HepG2 (cell line): ENCODE measurements around the gene THOP1. TPM values are rescaled to one million over a fixed set of nuclear protein-coding genes. Genes with fewer than 3 reads are reported as not detected.

Experiments used
- ATF7-NPFF ChIP-seq: sonication (generic); formaldehyde crosslinking; IDR thresholded peaks from 2 replicates; pipeline ENCODE4 v1.8.1; 2023; ENCODE audit warnings: mild to moderate bottlenecking, low read depth, missing genetic modification reagents, moderate library complexity
- FLYWCH1 ChIP-seq: sonication (generic); formaldehyde crosslinking; IDR thresholded peaks from 2 replicates; pipeline ENCODE4 v1.8.1; 2023; ENCODE audit warnings: mild to moderate bottlenecking, missing genetic modification reagents
- MAFK ChIP-seq, 2 experiments: IDR thresholded peaks in 1 of 2; conservative IDR thresholded peaks in 1 of 2; 2 replicates each; pipeline ENCODE4 v1.6.1; 2011; ENCODE audit warnings: improper control_type of control experiment in 2 of 2, low read length in 2 of 2
- MXD4 ChIP-seq: IDR thresholded peaks from 2 replicates; pipeline ENCODE4 v1.6.1; 2016; ENCODE audit warnings: mild to moderate bottlenecking, missing biosample characterization, missing genetic modification reagents
- PRPF4 ChIP-seq: fragments of 200-400 bp; formaldehyde crosslinking; IDR thresholded peaks from 2 replicates; pipeline ENCODE4 v1.6.1; 2016; ENCODE audit warnings: low read length, low read depth; ENCODE audit not compliant: poor library complexity, severe bottlenecking
- REXO4 ChIP-seq: sonication (generic); formaldehyde crosslinking; IDR thresholded peaks from 2 replicates; pipeline ENCODE4 v1.8.0; 2022; ENCODE audit warnings: missing genetic modification reagents, mild to moderate bottlenecking, borderline replicate concordance
- SNAPC2 ChIP-seq: sonication (generic); formaldehyde crosslinking; IDR thresholded peaks from 2 replicates; pipeline ENCODE4 v1.8.1; 2022; ENCODE audit warnings: mild to moderate bottlenecking, missing genetic modification reagents
- SP4 ChIP-seq: sonication (generic); formaldehyde crosslinking; IDR thresholded peaks from 2 replicates; pipeline ENCODE4 v1.8.1; 2023; ENCODE audit warnings: mild to moderate bottlenecking, missing genetic modification reagents
- TCF12 ChIP-seq, 2 experiments: fragments of 450-650 bp in 1 of 2; sonication (generic) in 1 of 2; formaldehyde crosslinking in 1 of 2; IDR thresholded peaks; 2 replicates each; pipeline versions ENCODE4 v1.6.1 to v1.8.0; 2017 to 2022; ENCODE audit warnings: antibody characterized with exemption in 1 of 2, mild to moderate bottlenecking in 1 of 2, missing genetic modification reagents in 1 of 2, moderate library complexity in 1 of 2
- ZFP1 ChIP-seq: IDR thresholded peaks from 2 replicates; pipeline ENCODE4 v1.6.1; 2016
- ZFP36L2 ChIP-seq: sonication (generic); formaldehyde crosslinking; IDR thresholded peaks from 2 replicates; pipeline ENCODE4 v1.4.0; 2020; ENCODE audit warnings: missing genetic modification reagents
- ZMYM4 ChIP-seq: sonication (generic); formaldehyde crosslinking; IDR thresholded peaks from 2 replicates; pipeline ENCODE4 v1.8.1; 2023; ENCODE audit warnings: mild to moderate bottlenecking, missing genetic modification reagents
- ZNF350 ChIP-seq: sonication (generic); formaldehyde crosslinking; IDR thresholded peaks from 2 replicates; pipeline ENCODE4 v1.4.0; 2020; ENCODE audit warnings: mild to moderate bottlenecking, low read depth, missing genetic modification reagents, borderline replicate concordance
- ZNF446 ChIP-seq: sonication (generic); formaldehyde crosslinking; IDR thresholded peaks from 2 replicates; pipeline ENCODE4 v1.5.0; 2020; ENCODE audit warnings: mild to moderate bottlenecking, missing genetic modification reagents
- ZNF577 ChIP-seq: sonication (generic); formaldehyde crosslinking; IDR thresholded peaks from 2 replicates; pipeline ENCODE4 v1.4.0; 2020; ENCODE audit warnings: mild to moderate bottlenecking, low read depth, missing genetic modification reagents, borderline replicate concordance
- ZNF83 ChIP-seq: sonication (generic); formaldehyde crosslinking; IDR thresholded peaks from 2 replicates; pipeline ENCODE4 v1.4.0; 2020; ENCODE audit warnings: missing genetic modification reagents, mild to moderate bottlenecking, borderline replicate concordance
- polyA plus RNA-seq, 8 experiments: library from polyadenylated mRNA; depleted of rRNA in 3 of 8; stranded (reverse) in 7 of 8; unstranded in 1 of 8; fragments of >200 nt; fragmentation: Illumina TruSeq in 4 of 8; extraction: Trizol in 4 of 8; gene quantifications; 2 replicates each; pipeline versions ENCODE4 v1.2.1 to v1.2.3, GENCODE V29; 2011 to 2016; ENCODE audit warnings: low read depth in 4 of 8, missing spikeins in 1 of 8, mixed read lengths in 1 of 8; ENCODE audit not compliant: insufficient read depth in 1 of 8
- total RNA-seq, 5 experiments: library from RNA; depleted of rRNA; stranded (reverse); fragments of >200 nt; fragmentation: Illumina TruSeq; extraction: Trizol; gene quantifications; 2 replicates each; pipeline ENCODE4 v1.2.3, GENCODE V29; 2016; ENCODE audit warnings: low read depth in 1 of 5
- TF ChIP-seq, protein P1 (sequence below): sonication (generic); formaldehyde crosslinking; IDR thresholded peaks from 2 replicates; pipeline ENCODE4 v1.4.0; 2020; ENCODE audit warnings: missing genetic modification reagents
- TF ChIP-seq, protein P2 (sequence below): sonication (generic); formaldehyde crosslinking; IDR thresholded peaks from 2 replicates; pipeline ENCODE4 v1.8.0; 2022; ENCODE audit warnings: missing genetic modification reagents, low read depth, mild to moderate bottlenecking, borderline replicate concordance
- TF ChIP-seq, protein P3 (sequence below): IDR thresholded peaks from 2 replicates; pipeline ENCODE4 v1.4.0; 2020; ENCODE audit warnings: mild to moderate bottlenecking, missing genetic modification reagents
- TF ChIP-seq, protein P4 (sequence below): sonication (generic); formaldehyde crosslinking; IDR thresholded peaks from 2 replicates; pipeline ENCODE4 v1.4.0; 2020; ENCODE audit warnings: missing genetic modification reagents, low read depth, mild to moderate bottlenecking, borderline replicate concordance

THOP1 gene
- total and polyA plus RNA-seq, 2 of the 13 experiments (the other 11 are each of a cell fraction or from before 2014, with no cell fraction given) = 74.4 to 116 TPM

DNA sequence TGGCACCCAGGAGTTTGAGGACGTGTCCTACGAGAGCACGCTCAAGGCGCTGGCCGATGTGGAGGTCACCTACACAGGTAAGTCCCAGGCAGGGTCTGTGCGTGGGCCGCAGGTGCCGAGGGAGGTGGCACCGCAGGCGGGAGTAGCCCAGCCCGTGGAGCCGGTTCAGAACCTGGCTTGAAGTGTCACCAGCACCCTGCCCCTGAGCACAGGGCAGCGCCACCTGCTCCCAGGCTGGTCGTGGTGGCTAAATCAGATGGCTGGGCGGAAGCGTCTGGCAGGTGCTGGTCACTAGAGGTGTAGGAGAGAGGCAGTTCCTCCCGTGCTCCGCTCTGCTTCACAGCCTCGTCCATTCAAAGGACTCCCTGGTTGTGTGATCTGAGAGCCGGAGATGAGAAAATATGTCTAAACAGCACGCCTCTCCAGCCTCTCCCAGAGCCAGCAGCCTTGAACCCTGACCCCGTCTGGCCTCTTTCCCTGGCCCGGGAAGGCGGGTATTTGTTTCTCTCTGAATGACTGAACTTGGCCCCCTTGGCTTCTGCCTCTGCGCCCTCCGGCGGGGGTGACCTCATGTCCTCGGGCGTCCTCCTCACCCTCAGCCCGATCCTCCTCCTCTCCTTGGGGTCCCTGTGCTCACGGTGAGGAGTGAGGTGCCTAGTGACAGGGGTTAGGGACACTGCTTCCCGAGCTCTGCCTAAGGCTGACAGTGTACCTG, 5.4 kb downstream of the THOP1 start (continued):
- TF ChIP-seq, protein P1, sequence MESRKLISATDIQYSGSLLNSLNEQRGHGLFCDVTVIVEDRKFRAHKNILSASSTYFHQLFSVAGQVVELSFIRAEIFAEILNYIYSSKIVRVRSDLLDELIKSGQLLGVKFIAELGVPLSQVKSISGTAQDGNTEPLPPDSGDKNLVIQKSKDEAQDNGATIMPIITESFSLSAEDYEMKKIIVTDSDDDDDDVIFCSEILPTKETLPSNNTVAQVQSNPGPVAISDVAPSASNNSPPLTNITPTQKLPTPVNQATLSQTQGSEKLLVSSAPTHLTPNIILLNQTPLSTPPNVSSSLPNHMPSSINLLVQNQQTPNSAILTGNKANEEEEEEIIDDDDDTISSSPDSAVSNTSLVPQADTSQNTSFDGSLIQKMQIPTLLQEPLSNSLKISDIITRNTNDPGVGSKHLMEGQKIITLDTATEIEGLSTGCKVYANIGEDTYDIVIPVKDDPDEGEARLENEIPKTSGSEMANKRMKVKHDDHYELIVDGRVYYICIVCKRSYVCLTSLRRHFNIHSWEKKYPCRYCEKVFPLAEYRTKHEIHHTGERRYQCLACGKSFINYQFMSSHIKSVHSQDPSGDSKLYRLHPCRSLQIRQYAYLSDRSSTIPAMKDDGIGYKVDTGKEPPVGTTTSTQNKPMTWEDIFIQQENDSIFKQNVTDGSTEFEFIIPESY (CRISPR knock-in tag) = 0 out of 2 replicates have a peak, but pooled peaks have one; percentile 12
- TF ChIP-seq ZNF350 (CRISPR knock-in tag) (peak; percentile 70; the same call in 1 of the 2 replicates), ZFP1 (CRISPR knock-in tag) (no peak), TCF12 (IDR thresholded peaks at IDR 0.05) (no peak), TCF12 (CRISPR knock-in tag; IDR thresholded peaks at IDR 0.05) (0 out of 2 replicates have a peak, but pooled peaks have one; percentile 36), ZNF446 (CRISPR knock-in tag) (no peak), MXD4 (peak; percentile 57; the same call in 1 of the 2 replicates), REXO4 (CRISPR knock-in tag) (no peak), ZFP36L2 (no peak), SP4 (CRISPR knock-in tag) (peak; percentile 60), ATF7-NPFF (CRISPR knock-in tag) (no peak), MAFK (conservative IDR thresholded peaks at IDR 0.05 in 1 of 2, IDR thresholded peaks at IDR 0.05 in 1 of 2; ENCODE audit: low read length in 2 of 2) (no peak), FLYWCH1 (no peak), SNAPC2 (no peak), ZMYM4 (CRISPR knock-in tag) (peak; percentile 75), ZNF577 (CRISPR knock-in tag) (no peak), PRPF4 (no peak), ZNF83 (CRISPR knock-in tag) (no peak)
- TF ChIP-seq, protein P2, sequence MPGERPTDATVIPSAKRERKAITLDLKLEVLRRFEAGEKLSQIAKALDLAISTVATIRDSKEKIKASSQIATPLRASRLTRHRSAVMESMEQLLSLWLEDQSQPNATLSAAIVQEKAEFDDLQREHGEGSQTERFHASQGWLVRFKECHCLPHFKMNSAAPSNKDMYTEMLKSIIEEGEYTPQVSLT (CRISPR knock-in tag) = no peak
- TF ChIP-seq, protein P3, sequence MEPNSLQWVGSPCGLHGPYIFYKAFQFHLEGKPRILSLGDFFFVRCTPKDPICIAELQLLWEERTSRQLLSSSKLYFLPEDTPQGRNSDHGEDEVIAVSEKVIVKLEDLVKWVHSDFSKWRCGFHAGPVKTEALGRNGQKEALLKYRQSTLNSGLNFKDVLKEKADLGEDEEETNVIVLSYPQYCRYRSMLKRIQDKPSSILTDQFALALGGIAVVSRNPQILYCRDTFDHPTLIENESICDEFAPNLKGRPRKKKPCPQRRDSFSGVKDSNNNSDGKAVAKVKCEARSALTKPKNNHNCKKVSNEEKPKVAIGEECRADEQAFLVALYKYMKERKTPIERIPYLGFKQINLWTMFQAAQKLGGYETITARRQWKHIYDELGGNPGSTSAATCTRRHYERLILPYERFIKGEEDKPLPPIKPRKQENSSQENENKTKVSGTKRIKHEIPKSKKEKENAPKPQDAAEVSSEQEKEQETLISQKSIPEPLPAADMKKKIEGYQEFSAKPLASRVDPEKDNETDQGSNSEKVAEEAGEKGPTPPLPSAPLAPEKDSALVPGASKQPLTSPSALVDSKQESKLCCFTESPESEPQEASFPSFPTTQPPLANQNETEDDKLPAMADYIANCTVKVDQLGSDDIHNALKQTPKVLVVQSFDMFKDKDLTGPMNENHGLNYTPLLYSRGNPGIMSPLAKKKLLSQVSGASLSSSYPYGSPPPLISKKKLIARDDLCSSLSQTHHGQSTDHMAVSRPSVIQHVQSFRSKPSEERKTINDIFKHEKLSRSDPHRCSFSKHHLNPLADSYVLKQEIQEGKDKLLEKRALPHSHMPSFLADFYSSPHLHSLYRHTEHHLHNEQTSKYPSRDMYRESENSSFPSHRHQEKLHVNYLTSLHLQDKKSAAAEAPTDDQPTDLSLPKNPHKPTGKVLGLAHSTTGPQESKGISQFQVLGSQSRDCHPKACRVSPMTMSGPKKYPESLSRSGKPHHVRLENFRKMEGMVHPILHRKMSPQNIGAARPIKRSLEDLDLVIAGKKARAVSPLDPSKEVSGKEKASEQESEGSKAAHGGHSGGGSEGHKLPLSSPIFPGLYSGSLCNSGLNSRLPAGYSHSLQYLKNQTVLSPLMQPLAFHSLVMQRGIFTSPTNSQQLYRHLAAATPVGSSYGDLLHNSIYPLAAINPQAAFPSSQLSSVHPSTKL (CRISPR knock-in tag) = peak; percentile 88
- TF ChIP-seq, protein P4, sequence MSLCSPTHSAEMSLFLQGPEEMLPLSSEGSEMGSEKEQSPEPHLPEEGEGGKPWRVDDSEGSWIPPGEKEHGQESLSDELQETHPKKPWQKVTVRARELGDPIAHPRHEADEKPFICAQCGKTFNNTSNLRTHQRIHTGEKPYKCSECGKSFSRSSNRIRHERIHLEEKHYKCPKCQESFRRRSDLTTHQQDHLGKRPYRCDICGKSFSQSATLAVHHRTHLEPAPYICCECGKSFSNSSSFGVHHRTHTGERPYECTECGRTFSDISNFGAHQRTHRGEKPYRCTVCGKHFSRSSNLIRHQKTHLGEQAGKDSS (CRISPR knock-in tag) = peak; percentile 72; the same call in 1 of the 2 replicates
